HCT116 (cell line): ENCODE measurements around the gene TBC1D16. TPM values are rescaled to one million over a fixed set of nuclear protein-coding genes. Genes with fewer than 3 reads are reported as not detected.
A peak's percentile ranks its signal among the peaks of the same experiment; 100 is the strongest.

Source experiments
- ATAC-seq: fragments of 200-7000 bp; cut with Tn5 transposase; 2 replicates; pipeline ENCODE4 v1.9.1; 2020; ENCODE audit warnings: mild to moderate bottlenecking, moderate library complexity
- BruUV-seq: library from RNA; stranded (reverse); fragments of 400-500 nt; replicated peaks from 2 replicates; lab custom pipeline; 2021; lab: Mats Ljungman, UMichigan
- CTCF ChIA-PET: fragments of 300-600 bp; sonication (Branson Sonifier 250); formaldehyde crosslinking; loops from one replicate; lab custom pipeline; 2021; ENCODE audit warnings: antibody characterized with exemption; lab: Charles Lee
- POLR2A ChIA-PET: fragments of 300-600, 350-600 bp; sonication (Branson Sonifier 250); formaldehyde crosslinking; loops from one replicate; lab custom pipeline; 2021; ENCODE audit warnings: antibody characterized with exemption; lab: Charles Lee
- RAD21 ChIA-PET, 2 experiments: fragments of 300-600 bp; sonication (Branson Sonifier 250); formaldehyde crosslinking; loops; one replicate each; lab custom pipeline; 2023; ENCODE audit warnings: low total read pairs in 2 of 2; ENCODE audit not compliant: uncharacterized antibody in 2 of 2, unreplicated experiment in 2 of 2, low non-redundant PET in 1 of 2; lab: Charles Lee
- DNase-seq: peaks from one replicate; pipeline ENCODE4 v3.0.0-alpha.2; 2010; ENCODE audit warnings: low read depth, low spot score
- H2AFZ ChIP-seq: fragments of 200-600 bp; shearing (Covaris generic), sonication (generic); 2 replicates; pipeline ENCODE4 v1.6.1; 2017; ENCODE audit warnings: low read depth, mixed run types, mixed read lengths, antibody characterized with exemption, low read length; ENCODE audit not compliant: poor library complexity, severe bottlenecking
- H3K27ac ChIP-seq: 2 replicates; pipeline ENCODE4 v1.5.1; 2012; ENCODE audit warnings: low read depth, low read length
- H3K27me3 ChIP-seq: fragments of 200-600 bp; sonication (generic); 2 replicates; pipeline ENCODE4 v1.6.1; 2016; ENCODE audit warnings: mixed run types, low read length, mixed read lengths; ENCODE audit not compliant: insufficient read depth
- H3K36me3 ChIP-seq, 2 experiments: fragments of 200-500 bp in 1 of 2; fragments of 200-600 bp in 1 of 2; sonication (Bioruptor generic) in 1 of 2; sonication (generic) in 1 of 2; 2 replicates each; pipeline versions ENCODE4 v1.5.1 to v1.6.1; 2014 to 2016; ENCODE audit warnings: low read length in 2 of 2, inconsistent platforms in 1 of 2, mixed read lengths in 1 of 2, mixed run types in 1 of 2; ENCODE audit not compliant: insufficient read depth in 2 of 2, control insufficient read depth in 1 of 2
- H3K4me1 ChIP-seq, 2 experiments: fragments of 200-600 bp in 1 of 2; sonication (generic) in 1 of 2; 2 replicates each; pipeline versions ENCODE4 v1.5.1 to v1.6.1; 2012 to 2017; ENCODE audit warnings: low read length in 2 of 2, inconsistent platforms in 1 of 2, mild to moderate bottlenecking in 1 of 2, mixed read lengths in 1 of 2, mixed run types in 1 of 2, moderate library complexity in 1 of 2; ENCODE audit not compliant: insufficient read depth in 2 of 2, control insufficient read depth in 1 of 2
- H3K4me2 ChIP-seq: fragments of 200-600 bp; sonication (generic); 2 replicates; pipeline ENCODE4 v1.6.1; 2017; ENCODE audit warnings: mixed run types, low read length, mixed read lengths
- H3K4me3 ChIP-seq, 2 experiments: fragments of 200-600 bp in 1 of 2; sonication (generic) in 1 of 2; replicated peaks in 1 of 2; 2 replicates each; pipeline ENCODE4 v1.5.1; 2011 to 2016; ENCODE audit warnings: low read length in 2 of 2, control low read depth in 1 of 2, low read depth in 1 of 2, mild to moderate bottlenecking in 1 of 2, mixed read lengths in 1 of 2, mixed run types in 1 of 2
- H3K79me2 ChIP-seq: fragments of 200-600 bp; sonication (generic); 2 replicates; pipeline ENCODE4 v1.6.1; 2017; ENCODE audit warnings: mild to moderate bottlenecking, mixed run types, low read length, moderate library complexity, mixed read lengths; ENCODE audit not compliant: insufficient read depth
- H3K9ac ChIP-seq: fragments of 200-600 bp; sonication (generic); 2 replicates; pipeline ENCODE4 v1.6.1; 2016; ENCODE audit warnings: low read length, mixed read lengths
- H3K9me2 ChIP-seq: fragments of 200-600 bp; sonication (generic), shearing (Covaris generic); 2 replicates; pipeline ENCODE4 v1.6.1; 2017; ENCODE audit warnings: mixed run types, mild to moderate bottlenecking, moderate library complexity; ENCODE audit not compliant: insufficient read depth
- H3K9me3 ChIP-seq, 2 experiments: fragments of 200-500 bp in 1 of 2; fragments of 200-600 bp in 1 of 2; sonication (Bioruptor generic) in 1 of 2; sonication (generic) in 1 of 2; 2 replicates each; pipeline ENCODE4 v1.6.1; 2014 to 2017; ENCODE audit warnings: low read length in 2 of 2, mixed read lengths in 2 of 2, inconsistent platforms in 1 of 2, low read depth in 1 of 2, mild to moderate bottlenecking in 1 of 2, mixed run types in 1 of 2, moderate library complexity in 1 of 2; ENCODE audit not compliant: control insufficient read depth in 1 of 2, insufficient read depth in 1 of 2
- H4K20me1 ChIP-seq: fragments of 200-600 bp; sonication (generic), shearing (Covaris generic); 2 replicates; pipeline ENCODE4 v1.6.1; 2017; ENCODE audit warnings: mixed run types, mild to moderate bottlenecking, moderate library complexity; ENCODE audit not compliant: insufficient read depth
- EGR1 ChIP-seq: IDR thresholded peaks from 2 replicates; pipeline ENCODE4 v1.6.1; 2012; ENCODE audit warnings: low read depth
- EZH2 ChIP-seq: fragments of 200-600 bp; sonication (generic); IDR thresholded peaks from 2 replicates; pipeline ENCODE4 v1.6.1; 2017; ENCODE audit warnings: antibody characterized with exemption, mixed run types
- JUND ChIP-seq: IDR thresholded peaks from 2 replicates; pipeline ENCODE4 v1.6.1; 2012
- MAX ChIP-seq: IDR thresholded peaks from 2 replicates; pipeline ENCODE4 v1.6.1; 2012
- POLR2A ChIP-seq: IDR thresholded peaks from 2 replicates; pipeline ENCODE4 v1.7.0; 2011; ENCODE audit warnings: borderline replicate concordance; ENCODE audit not compliant: insufficient read depth, insufficient read length; ENCODE audit errors: extremely low read depth
- POLR2AphosphoS5 ChIP-seq: IDR thresholded peaks from 2 replicates; pipeline ENCODE4 v1.6.1; 2011; ENCODE audit warnings: mild to moderate bottlenecking, low read depth, low read length, moderate library complexity
- REST ChIP-seq: IDR thresholded peaks from 2 replicates; pipeline ENCODE4 v1.6.1; 2012; ENCODE audit warnings: low read depth
- SIN3A ChIP-seq: IDR thresholded peaks from 2 replicates; pipeline ENCODE4 v1.6.1; 2012; ENCODE audit warnings: low read depth
- SP1 ChIP-seq: IDR thresholded peaks from 2 replicates; pipeline ENCODE4 v1.6.1; 2012; ENCODE audit warnings: low read depth
- SRF ChIP-seq: IDR thresholded peaks from 2 replicates; pipeline ENCODE4 v1.6.1; 2012; ENCODE audit warnings: low read depth
- ZFX ChIP-seq: fragments of 450-650 bp; IDR thresholded peaks from 2 replicates; pipeline ENCODE4 v1.6.1; 2017
- ZNF274 ChIP-seq: fragments of 200-500 bp; sonication (Bioruptor generic); IDR thresholded peaks from 2 replicates; pipeline ENCODE4 v1.6.1; 2014; ENCODE audit warnings: mild to moderate bottlenecking, low read depth, low read length, inconsistent platforms
- intact Hi-C: fragments of 100-400 bp; cut with micrococcal nuclease; formaldehyde crosslinking; loops from 2 replicates; pipeline ENCODE4 v1.10.0; 2022
- total RNA-seq: library from RNA; stranded (reverse); gene quantifications from one replicate; pipeline ENCODE4 v1.2.1, GENCODE V29; 2021; ENCODE audit not compliant: unreplicated experiment
- TF ChIP-seq, protein P1 (sequence below): IDR thresholded peaks from 2 replicates; pipeline ENCODE4 v1.6.1; 2011; ENCODE audit warnings: mild to moderate bottlenecking, low read length, moderate library complexity; ENCODE audit not compliant: insufficient replicate concordance; ENCODE audit errors: extremely low read depth

Gene TBC1D16
- total RNA-seq, 1 experiment from 2014 or later, result 31.1 TPM

DNA sequence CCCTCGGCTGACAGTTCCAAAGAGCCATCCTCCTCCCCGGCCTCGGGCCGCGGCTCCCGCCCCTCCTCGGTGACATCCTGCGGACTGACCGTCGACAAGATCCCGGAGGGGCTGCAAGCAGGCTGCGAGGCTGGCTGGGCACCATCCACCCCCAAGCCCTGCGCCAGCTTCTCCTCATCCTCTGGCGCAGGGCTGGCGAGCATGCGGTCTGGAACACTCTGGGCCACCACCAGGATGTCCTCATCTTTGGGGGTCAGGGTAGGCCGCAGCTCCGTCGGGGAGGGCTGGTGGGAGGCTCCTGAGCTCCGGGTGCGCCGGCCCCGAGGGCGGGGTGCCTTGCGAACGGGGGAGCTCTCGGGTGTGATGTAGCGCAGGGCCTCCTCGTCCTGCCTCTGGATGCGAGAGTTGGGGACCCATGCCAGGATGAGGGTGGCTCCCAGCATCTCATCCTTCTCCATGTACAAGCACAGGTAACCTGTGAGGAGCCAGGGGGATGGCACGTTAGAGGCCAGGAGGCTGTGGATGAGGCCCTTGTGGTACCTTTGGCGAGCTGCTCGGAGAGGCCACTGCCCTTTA, 25.3 kb downstream of the TBC1D16 start (continued):
- no peak for TF ChIP-seq REST

DNA sequence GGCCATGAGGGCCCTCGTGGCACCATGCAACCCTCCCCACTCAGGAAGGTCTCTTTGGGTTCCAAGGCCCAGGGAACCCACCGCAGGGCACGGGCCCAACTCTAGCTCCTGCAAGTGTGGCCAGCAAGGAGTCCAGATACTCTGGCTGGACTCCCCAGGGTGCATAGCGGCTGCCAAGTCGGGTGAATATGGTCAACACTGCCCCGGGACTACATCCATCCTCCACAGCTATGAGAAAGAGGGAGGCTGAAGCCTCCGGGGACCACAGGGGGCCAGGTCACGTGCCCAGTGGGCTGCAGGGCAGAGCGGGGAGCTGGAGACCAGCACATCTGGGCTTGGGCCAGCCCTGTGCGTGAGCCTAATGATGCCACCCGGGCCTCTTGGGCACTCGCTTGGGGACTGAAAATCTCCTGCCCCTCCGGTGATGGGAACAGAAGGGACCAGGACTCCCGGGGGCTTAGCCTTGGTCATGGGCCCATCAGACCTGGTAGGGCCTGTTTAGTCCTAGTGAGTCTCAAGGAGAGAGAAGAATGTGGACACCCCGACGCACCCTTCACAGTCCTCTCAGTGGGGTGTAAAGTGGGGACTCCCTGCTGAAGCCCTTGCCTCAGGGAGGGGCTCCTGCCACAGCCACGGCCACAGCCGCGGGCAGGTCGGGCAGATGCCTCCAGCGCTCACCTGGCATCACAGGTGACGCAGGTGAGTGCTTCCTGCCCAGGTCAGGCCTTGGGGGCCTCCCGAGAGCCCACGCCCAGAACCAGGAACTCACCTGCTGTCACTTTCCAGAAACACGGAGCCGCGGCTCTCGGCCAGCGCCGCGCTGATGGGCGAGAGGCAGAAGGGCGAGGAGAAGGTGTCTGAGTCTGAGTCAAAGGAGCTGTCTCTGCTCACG, 26.0 kb downstream of the TBC1D16 start:
- Histone ChIP-seq H3K9me3 (no peaks in the 10 kb centered on the region), H3K9me2 (no peaks in the 10 kb centered on the region), H3K36me3 (no peaks in the 10 kb centered on the region; a peak in 1 of 4 replicates), H3K79me2 (no peaks in the 10 kb centered on the region), H3K9ac (no peak overlapping the region), H4K20me1 (no peaks in the 10 kb centered on the region), H3K4me1 (peaks cover 17 to 22% of the 10 kb centered on the region in 2 experiments), H3K4me3 (no peak overlapping the region), H3K4me2 (no peak overlapping the region), H2AFZ (no peak overlapping the region), H3K27me3 (no peaks in the 10 kb centered on the region), H3K27ac (peak overlapping the region; percentile 23; the same call in 1 of the 2 replicates)
- intact Hi-C loops, result loop anchor here (2.0 to 5.0 kb wide), 3 partner anchors 243 to 973 kb away; no protein-coding TSS in a partner anchor
- ChIA-PET RAD21 (no interaction called here), POLR2A (interaction anchor here (1.4 kb wide), 1 partner anchor 199 kb away, joined by 3 read pairs; no protein-coding TSS in a partner anchor), CTCF (interaction anchor here (1.0 to 2.1 kb wide), 8 partner anchors 18 to 406 kb away, joined by 3 to 19 read pairs (median 4); partner anchors contain the start of genes ENDOV and GAA)
- no peak for DNase-seq
- BruUV-seq, result no TSS peak
- no peak for ATAC-seq
- TF ChIP-seq SP1 (no peak), ZNF274 (no peak), EGR1 (no peak), MAX (no peak), JUND (no peak), SIN3A (no peak), POLR2A (no peak), REST (no peak), POLR2AphosphoS5 (no peak), EZH2 (no peak), ZFX (no peak), SRF (no peak)
- TF ChIP-seq, protein P1, sequence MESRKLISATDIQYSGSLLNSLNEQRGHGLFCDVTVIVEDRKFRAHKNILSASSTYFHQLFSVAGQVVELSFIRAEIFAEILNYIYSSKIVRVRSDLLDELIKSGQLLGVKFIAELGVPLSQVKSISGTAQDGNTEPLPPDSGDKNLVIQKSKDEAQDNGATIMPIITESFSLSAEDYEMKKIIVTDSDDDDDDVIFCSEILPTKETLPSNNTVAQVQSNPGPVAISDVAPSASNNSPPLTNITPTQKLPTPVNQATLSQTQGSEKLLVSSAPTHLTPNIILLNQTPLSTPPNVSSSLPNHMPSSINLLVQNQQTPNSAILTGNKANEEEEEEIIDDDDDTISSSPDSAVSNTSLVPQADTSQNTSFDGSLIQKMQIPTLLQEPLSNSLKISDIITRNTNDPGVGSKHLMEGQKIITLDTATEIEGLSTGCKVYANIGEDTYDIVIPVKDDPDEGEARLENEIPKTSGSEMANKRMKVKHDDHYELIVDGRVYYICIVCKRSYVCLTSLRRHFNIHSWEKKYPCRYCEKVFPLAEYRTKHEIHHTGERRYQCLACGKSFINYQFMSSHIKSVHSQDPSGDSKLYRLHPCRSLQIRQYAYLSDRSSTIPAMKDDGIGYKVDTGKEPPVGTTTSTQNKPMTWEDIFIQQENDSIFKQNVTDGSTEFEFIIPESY, result no peak
